Fibroblast of lung (primary cell): ENCODE measurements around the gene AMOTL2.

Experiments used
- CTCF ChIP-seq, 2 donors: IDR thresholded peaks in 1 of 2; conservative IDR thresholded peaks in 1 of 2; 1 replicate in 1 of 2; 2 replicates in 1 of 2; pipeline ENCODE4 v1.5.1; 2011 to 2012; ENCODE audit warnings: low read length in 2 of 2, control low read depth in 1 of 2, inconsistent platforms in 1 of 2, low read depth in 1 of 2, mild to moderate bottlenecking in 1 of 2
- EZH2 ChIP-seq: IDR thresholded peaks from 2 replicates; pipeline ENCODE4 v1.5.1; 2012; ENCODE audit warnings: low read length, control low read depth, mild to moderate bottlenecking; ENCODE audit errors: missing control alignments

- TF ChIP-seq CTCF (conservative IDR thresholded peaks at IDR 0.05 in 1 of 2, IDR thresholded peaks at IDR 0.05 in 1 of 2; ENCODE audit: low read depth in 1 of 2, low read length in 2 of 2) (no peak), EZH2 (no peak)
Observed at GRCh38 chr3:134360046-134360445, 14.2 kb downstream of the AMOTL2 start.
